NCI-H524 (cell line): ENCODE results near the gene MTIF3.

ENCODE experiments used
- DNase-seq, 2 experiments: peaks; one replicate each; lab custom pipeline; 2025; lab: John Stamatoyannopoulos, UW

The MTIF3 gene

GRCh38 chr13:27449936-27450828 lies at the start of gene MTIF3:
Gene MTIF3, minus strand, starts transcription at chr13:27450564. Its CDS starts 10,116 bp downstream, at chr13:27440448.
- peak; percentile 98 to 100 for DNase-seq

- DNase-seq = no peak
Observed at GRCh38 chr13:27497563-27498230, 47.3 kb upstream of the MTIF3 start.

- no peak for DNase-seq
Observed at GRCh38 chr13:27496536-27497273, 46.3 kb upstream of the MTIF3 start.

GRCh38 chr13:27496006-27496405 lies 45.6 kb upstream of the MTIF3 start:
- no peak for DNase-seq

GRCh38 chr13:27495551-27495950 lies 45.2 kb upstream of the MTIF3 start:
- DNase-seq = no peak

GRCh38 chr13:27493981-27494380 lies 43.6 kb upstream of the MTIF3 start:
- no peak for DNase-seq

GRCh38 chr13:27489456-27489855 lies 39.1 kb upstream of the MTIF3 start:
- DNase-seq = peak; percentile 93 to 97

GRCh38 chr13:27487776-27488175 lies 37.4 kb upstream of the MTIF3 start:
- DNase-seq = no peak

- no peak for DNase-seq
Observed at GRCh38 chr13:27483421-27483820, 33.1 kb upstream of the MTIF3 start.

- no peak for DNase-seq
Observed at GRCh38 chr13:27482983-27483382, 32.6 kb upstream of the MTIF3 start.

- peak; percentile 52 to 74 for DNase-seq
Observed at GRCh38 chr13:27481766-27482165, 31.4 kb upstream of the MTIF3 start.

- DNase-seq = no peak
Observed at GRCh38 chr13:27476943-27477703, 26.8 kb upstream of the MTIF3 start.

GRCh38 chr13:27474751-27475268 lies 24.4 kb upstream of the MTIF3 start:
- DNase-seq = no peak

- DNase-seq = peak in 1 of 2 experiments; percentile 34
Observed at GRCh38 chr13:27472941-27473340, 22.6 kb upstream of the MTIF3 start.

- no peak for DNase-seq
Observed at GRCh38 chr13:27472441-27472840, 22.1 kb upstream of the MTIF3 start.

- no peak for DNase-seq
Observed at GRCh38 chr13:27470075-27470820, 19.9 kb upstream of the MTIF3 start.

- DNase-seq = no peak
Observed at GRCh38 chr13:27466513-27466912, 16.1 kb upstream of the MTIF3 start.

- peak; percentile 19 to 55 for DNase-seq
Observed at GRCh38 chr13:27465611-27466010, 15.2 kb upstream of the MTIF3 start.

- no peak for DNase-seq
Observed at GRCh38 chr13:27463500-27463899, 13.1 kb upstream of the MTIF3 start.

GRCh38 chr13:27461940-27462584 lies 11.7 kb upstream of the MTIF3 start:
- DNase-seq = no peak
